NCI-H2196 (cell line): ENCODE measurements around the gene ZSCAN25.
A peak's percentile ranks its signal among the peaks of the same experiment; 100 is the strongest.
"Not testable (repeated sequence)": the region's sequence is repeated elsewhere in the genome, so short reads cannot be mapped to it uniquely, and the experiment has no call there.

Experiments used
- DNase-seq: peaks from one replicate; lab custom pipeline; 2025; ENCODE audit not compliant: unreplicated experiment; lab: John Stamatoyannopoulos, UW

ZSCAN25 gene

DNA sequence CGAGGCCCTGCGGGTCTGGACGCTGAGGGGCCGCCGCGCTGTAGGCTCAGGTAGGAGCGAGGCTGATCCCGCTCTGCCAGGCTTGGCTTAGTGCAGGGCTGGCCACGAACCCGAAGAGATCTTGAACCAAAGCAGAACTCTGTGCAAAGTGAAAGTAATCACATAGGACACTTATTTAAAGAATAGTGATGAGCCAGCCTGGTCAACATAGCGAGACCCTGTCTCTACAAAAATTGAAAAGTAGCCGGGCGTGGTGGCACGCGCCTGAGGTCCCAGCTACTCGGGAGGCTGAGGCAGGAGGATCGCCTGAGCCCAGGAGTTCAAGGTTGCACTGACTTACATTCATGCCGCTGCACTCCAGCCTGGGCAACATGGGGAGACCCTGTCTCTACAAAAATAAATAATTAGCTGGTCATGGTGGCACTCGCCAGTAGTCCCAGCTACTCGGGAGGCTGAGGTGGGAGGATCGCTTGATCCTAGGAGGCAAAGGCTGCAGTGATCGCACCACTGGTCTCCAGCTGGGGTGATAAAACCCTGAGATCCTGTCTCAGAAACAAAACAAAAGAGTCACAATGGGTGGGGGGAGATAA lies 541 bp downstream of the ZSCAN25 start:
- no peak for DNase-seq

DNA sequence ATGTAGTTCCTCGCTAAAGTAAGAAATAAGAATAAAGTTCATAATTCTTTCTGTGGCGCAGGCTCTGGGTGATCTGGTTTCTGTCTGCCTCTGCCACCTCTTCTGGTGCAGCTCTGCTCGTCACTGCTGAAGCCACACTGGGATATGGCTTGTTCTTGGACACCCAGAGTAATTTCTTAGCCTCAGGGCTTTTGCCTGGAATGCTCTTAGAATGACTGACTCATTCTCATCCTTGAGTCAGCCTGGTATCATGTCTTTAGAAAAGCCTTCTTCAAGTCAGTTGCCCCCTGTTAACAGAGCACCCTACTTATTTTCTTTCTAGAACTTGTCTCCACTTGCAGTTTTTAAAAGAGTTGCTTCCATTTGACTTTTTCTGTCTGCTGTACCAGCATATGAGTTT lies 2.0 kb downstream of the ZSCAN25 start:
- DNase-seq, result no peak

DNA sequence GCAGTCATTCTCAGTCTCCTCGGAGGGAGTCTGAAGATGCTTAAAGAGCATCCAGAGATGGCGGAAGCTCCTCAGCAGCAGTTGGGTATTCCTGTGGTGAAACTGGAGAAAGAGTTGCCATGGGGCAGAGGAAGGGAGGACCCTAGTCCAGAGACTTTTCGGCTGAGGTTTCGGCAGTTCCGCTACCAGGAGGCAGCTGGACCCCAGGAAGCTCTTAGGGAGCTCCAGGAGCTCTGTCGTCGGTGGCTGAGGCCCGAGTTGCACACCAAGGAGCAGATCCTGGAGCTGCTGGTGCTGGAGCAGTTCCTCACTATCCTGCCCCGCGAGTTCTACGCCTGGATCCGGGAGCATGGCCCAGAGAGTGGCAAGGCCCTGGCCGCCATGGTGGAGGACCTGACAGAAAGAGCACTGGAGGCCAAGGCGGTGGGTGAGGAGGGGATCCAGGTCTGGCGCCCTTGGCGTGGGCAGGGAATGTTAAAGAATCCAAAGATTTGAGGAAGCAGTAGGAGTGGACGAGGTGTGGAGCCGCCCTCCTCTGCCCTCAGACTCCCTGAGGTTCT lies 2.9 kb downstream of the ZSCAN25 start:
- no peak for DNase-seq

DNA sequence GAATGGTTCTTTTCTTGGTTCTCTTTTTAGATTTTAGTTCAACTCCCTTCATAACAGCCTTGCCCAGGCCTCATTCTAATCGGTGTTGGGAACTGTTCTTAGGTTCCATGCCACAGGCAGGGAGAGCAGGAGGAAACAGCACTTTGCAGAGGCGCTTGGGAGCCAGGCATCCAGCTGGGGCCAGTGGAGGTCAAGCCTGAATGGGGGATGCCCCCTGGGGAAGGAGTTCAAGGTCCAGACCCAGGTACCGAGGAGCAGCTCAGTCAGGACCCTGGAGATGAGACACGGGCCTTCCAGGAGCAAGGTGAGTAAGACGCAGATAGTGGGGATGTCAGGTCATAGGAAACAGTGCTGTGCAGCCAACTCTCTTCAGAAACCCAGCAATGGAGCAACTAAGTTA lies 4.5 kb downstream of the ZSCAN25 start:
- DNase-seq, result no peak

DNA sequence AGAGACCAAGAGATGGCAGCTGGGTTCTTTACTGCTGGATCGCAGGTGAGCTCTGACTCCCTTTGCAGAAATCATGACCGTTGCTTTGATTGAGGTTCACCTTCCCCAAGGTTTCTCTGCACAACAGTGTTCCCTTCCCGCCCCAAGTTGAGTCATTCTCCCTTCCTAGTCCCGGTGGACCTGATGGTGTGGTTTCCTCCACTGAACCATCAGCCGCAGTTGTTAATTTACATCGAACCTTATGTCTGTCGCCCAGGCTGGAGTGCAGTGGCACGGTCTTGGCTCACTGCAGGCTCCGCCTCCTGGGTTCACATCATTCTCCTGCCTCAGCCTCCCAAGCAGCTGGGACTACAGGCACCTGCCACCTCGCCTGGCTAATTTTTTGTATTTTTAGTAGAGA lies 5.8 kb downstream of the ZSCAN25 start:
- no peak for DNase-seq

DNA sequence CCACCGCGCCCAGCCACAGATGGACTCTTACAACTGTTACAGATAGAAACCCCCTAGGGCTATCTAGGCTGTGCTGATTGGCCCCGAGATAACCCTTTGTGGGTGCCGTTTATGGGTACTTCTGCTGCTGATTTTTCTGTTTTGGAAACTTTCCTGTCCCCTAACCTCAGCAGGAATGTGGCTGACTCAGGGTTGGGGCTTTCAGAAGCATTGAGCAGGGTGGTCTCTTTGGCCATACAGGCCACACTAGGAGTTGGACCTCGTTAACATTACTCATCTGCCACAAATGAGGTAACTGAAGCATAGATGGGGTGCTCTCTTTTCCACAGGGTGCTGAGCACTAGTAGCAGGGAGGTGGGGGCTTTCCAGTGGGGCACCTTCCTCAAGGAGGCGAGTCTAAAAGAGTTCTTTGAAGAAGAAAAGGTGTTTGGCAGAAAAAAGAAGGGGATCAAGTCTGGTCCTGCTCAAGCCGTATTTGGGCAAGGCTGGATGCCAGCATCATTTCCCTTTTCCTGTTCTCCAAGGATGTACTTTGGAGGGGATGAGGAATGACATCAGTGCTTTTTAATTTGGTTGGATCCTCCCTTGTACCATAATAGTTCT lies 6.4 kb downstream of the ZSCAN25 start:
- DNase-seq, result no peak

DNA sequence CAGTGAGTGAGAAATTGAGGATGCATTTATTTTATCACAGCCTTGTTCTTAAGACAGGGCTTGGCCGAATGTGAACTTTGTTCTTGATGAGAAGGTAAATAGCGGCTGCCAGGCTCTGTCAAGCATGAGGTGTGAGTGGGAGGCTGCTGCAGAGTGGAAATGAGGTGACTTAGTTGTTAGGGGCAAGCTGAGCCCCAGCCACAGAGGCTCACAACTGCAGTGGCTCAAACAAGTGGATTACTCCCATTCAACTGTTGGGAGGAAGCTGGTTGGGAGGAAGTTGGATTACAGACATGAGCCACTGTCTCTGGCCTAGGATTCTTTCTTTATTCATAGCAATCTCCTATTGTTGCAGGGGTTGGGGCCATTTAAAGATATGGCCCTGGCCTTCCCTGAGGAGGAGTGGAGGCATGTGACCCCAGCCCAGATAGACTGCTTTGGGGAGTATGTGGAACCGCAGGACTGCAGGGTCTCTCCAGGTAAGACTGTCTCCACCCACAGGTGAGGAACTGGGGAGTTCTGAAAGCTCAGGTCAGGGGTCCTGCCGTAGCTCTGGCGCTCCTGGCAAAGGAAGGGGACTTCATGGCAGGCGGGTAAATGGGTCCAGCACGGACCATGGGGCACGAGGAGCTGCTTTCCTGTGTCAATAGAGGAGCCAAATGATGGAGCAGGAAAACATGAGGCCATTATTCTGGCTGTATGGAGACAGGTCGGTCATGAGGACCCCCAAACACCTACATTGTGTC lies 7.1 kb downstream of the ZSCAN25 start:
- DNase-seq, result no peak

DNA sequence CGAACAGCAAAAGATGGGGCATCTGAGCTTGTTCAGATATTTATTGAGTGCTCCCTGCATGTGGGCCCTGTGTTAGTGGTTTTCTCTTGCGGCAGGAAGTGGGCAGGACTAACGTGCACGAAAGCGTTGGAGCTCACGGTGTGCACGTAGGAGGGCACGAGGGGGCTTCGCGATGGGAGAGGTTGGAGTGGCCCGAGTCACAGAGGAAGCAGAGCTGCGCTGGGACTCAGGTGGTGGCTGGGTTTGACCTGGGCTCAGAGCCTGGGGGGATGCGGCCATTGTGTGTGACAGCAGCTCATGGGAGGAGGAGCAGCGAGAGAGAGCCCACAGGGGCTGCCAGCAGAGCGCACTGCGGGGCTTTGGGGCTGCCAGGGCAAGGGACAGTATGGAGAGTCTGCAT lies 7.7 kb downstream of the ZSCAN25 start:
- DNase-seq, result no peak

DNA sequence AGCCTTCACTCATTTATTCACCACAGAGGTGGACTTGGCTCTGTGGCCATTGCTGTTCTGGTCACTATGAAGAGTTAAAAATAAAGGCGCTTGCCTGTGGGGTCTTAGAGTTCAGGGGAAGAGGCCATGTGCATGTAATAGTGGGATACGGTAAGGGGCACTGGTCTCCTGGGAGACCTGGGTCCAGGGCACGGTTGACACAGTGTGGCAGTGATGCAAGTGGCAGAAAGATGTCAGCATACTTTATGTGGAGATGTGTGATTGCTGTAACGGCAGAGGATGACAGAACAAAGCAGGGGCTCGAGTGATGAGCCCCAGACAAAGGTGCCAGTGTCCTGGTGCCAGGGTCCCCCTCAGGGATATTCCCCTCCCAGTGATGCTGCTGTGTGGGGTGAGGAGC lies 8.6 kb downstream of the ZSCAN25 start:
- DNase-seq, result no peak

DNA sequence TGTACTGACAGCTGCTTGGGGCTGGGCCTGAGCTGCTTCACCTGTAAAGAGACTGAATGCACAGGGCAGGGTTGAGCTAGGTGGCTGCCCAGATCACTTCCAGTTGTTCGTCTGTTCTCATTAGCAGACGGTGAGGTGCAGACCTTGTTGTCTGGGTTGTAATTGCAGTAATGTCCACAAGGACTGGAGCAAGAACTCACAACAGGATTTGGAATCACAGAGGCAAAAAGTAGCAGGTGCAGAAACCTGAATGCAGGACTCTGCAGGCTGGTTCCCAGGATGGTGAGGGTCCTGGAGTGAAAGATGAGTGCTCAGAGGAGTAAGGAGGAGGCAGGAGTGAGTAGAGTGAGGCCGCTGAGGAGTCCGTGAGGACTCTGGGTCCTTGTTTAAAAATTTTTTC lies 9.2 kb downstream of the ZSCAN25 start:
- DNase-seq, result no peak

DNA sequence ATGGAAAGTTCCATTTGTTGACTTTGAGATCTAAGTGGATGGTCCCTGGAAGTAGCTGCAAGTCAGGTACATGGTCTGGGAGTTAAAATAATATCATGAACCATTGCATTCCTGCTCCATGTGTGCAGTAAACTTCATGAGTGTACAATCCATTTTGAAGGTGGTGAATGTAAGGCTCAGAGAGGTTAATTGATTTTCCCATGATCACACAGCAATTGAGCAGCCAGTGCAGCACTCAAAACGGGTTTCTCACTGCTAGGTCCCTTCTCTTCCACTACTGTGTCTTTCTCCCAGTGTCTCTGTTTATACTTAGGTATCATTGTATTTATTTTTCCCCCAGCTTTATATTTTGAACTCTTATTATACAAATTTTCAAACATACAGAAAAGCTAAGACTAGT lies 9.9 kb downstream of the ZSCAN25 start:
- no peak for DNase-seq

DNA sequence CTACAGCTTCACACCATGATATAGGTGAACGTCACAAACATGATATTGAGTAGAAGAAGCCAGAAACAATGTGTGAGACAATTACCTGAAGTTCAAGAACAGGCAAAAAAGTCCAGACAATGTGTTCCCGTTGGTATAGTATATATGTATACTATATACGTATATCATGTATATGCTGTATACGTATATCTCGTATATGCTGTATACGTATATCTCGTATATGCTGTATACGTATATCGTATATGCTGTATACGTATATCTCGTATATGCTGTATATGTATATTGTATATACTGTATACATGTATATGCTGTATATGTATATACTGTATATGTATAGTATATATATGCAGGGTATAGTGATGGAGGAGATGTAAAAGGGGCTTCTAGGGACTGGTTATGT lies 10.8 kb downstream of the ZSCAN25 start:
- no peak for DNase-seq

DNA sequence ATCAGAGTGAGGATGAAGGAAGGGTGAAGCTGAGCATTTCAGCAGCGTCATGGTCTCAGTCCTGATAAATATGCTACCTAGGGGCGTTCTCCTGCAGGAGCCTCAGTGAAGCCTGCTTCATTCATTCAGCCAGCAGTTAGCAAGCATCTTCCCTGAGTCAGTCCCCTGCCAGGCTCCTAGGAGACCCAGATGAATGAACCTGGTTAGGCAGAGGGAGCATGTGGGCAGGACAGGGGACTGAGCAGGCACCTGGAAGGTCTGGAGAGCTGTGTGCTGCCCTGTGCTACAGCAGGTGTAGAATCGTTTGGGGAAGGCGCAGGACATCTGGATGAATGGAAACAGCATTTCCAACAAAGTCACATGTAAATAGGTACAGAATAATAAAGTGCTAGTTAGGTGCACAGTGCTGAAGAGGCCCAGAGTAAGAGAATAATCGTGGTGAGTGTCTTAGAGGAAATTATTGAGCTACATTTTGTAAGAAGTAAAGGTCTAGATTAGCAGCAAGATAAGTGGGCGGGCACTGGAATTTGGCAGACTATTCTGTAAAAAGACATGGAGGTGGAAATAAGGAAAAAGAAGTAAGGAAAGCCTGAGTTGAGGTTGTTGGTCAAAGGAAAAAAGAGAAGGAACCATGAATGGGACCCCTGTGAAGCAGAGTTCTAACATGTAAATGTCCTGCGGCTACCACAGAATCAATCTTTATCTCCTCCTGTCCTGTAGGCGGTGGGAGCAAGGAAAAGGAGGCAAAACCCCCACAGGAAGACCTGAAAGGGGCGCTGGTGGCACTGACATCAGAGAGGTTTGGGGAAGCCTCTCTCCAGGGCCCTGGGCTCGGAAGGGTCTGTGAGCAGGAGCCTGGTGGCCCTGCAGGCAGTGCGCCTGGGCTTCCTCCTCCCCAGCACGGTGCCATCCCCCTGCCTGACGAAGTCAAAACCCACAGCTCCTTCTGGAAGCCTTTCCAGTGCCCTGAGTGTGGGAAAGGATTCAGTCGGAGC lies 12.0 kb downstream of the ZSCAN25 start:
- no peak for DNase-seq

DNA sequence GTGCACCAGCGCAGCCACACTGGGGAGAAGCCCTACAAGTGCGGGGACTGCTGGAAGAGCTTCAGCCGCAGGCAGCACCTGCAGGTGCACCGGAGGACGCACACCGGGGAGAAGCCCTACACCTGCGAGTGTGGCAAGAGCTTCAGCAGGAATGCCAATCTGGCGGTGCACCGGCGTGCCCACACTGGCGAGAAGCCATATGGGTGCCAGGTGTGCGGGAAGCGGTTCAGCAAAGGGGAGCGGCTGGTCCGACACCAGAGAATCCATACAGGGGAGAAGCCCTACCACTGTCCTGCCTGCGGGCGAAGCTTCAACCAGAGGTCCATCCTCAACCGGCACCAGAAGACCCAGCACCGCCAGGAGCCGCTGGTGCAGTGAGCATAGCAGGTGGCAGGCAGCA lies 12.9 kb downstream of the ZSCAN25 start:
- DNase-seq, result no peak

DNA sequence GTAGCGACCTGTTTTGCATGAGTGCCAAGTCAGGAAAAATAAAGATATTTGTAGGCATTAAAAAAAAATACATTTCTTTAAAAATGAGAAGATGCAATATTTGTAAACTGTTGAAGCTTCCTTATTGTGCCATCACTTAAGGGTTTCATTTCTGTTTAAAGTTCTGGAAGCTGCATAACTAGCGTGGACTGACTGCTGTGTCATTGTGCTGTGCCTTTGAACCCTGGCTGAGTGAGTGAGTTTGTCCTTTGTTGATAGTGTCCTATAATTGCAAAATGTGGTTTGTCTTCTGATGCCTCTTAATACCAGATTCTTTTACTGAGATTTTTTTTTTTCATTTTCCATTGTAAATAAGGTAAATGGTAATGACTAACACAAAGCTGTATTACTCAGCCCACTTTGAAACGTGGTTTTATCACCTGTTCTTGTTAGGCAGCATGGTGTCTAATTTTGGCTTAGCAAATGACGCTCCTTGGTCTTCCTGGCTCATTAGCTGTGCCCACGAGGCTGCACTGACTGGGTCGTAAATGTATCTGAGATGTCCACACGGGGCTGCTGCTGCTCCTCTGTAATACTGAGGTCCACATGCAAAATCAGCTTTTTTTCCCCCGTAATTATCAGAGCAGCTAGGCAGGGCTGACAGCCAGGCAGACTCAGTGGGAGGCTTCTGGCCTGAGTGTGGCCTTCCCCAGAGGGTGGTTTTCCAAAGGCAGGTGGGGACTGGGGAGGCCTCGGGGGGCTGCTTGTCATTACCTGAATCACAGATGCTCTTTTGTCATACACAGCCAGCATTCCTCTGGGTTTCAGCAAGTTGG lies 14.8 kb downstream of the ZSCAN25 start:
- peak; percentile 24 for DNase-seq

DNA sequence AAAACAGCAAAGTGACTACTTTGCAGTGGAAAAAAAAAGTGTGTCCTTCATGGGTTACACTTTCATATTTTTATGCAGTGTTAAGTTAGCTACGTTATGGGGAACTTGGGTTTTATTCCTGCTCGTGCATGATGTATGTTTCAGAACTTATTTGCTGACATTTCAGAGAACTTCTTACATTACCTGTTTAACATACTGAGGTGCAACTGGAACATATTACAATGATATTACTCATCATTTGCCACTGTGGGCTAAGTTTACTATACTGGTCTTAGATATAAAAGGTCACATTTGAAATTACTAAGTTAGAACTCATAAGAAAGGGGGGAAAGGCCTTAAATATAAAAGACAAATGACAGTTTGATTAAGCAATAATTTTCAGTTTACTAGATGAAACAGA lies 20.7 kb downstream of the ZSCAN25 start:
- DNase-seq, result not testable (repeated sequence)

DNA sequence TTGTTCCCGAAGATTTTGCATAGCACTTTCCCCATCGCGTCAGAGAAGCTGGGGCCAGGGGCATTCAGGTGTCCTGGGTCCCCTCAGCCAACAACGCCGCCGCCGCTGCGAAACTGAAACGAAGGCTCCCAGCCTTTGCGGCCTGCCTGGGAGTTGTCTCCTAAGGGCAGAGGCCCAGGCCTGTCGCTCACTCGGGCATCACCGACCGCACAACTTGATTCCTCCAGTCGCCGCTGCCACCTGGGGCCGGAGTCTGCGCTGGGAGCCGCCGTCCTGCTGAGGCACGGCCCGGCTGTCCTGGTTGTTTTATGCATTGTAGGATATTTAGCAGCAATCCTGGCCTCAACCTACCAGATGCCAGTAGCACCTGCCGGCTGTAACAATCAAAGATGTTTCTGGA lies 22.0 kb downstream of the ZSCAN25 start:
- no peak for DNase-seq

DNA sequence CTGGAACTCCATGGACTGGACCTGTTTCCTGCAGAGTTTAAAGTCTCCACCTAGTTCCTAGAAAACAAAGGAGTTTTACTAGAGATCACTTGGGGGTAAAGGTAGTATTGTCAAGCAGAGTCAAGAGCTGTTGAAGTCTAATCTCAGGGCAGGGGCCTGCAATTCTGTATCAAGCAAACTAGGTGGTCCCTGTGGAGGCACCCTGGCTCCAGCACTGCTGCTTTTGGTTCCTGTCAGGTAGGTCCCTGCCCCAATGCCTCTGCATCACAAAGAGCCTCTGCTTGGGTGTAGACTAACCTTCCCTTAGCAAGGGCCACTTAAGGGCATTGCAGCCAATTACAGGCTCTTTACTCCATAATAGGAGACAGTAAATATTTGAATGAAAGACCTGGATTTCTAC lies 22.5 kb downstream of the ZSCAN25 start:
- DNase-seq, result no peak

DNA sequence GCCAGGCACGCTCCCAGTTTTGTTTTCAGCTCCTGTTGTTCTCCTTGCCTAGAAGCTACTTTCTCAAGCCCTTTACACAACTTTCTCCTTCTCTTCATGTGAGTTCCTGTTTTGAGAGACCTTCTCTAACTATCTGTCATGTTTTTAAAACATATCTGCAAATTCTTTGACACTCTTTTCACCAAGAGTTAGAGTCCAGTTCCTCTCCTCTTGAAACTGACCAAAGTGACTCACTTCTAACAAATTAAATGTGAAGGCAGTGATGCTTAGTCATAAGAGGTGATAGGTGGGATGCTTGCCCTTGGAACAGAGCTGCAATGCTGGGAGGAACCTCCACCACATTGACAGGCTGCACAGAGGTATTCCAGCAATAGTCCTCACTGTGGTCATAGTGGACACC lies 25.3 kb downstream of the ZSCAN25 start:
- DNase-seq, result no peak

DNA sequence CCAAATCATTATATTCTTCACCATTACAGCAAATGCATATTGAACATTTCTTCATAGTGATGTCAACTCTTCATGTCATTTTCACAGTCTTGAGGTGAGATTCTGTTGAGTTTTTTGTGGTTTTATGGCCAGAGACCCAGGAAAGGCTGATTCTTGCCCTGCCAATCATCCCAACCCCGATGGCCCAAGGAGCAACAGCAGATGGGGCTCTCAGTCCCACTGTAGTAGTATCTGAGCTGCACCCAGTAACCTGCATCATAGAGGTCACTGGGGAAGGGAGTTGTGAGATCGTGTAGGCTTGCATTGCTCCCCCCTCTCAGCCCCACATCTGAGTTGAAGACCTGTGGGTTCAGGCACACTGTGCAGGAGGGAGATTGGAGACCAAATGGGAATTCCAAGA lies 26.7 kb downstream of the ZSCAN25 start:
- no peak for DNase-seq
